Keratinocyte (primary cell): ENCODE results near the gene SESN3. TPM values are rescaled to one million over a fixed set of nuclear protein-coding genes. Genes with fewer than 3 reads are reported as not detected.

Source experiments
- DNase-seq: peaks from one replicate; pipeline ENCODE4 v3.0.0-alpha.2; 2011; ENCODE audit warnings: low read depth, missing footprints, low spot score
- FAIRE-seq: peaks from 2 replicates; lab custom pipeline; 2011; peaks lifted over from hg19 to GRCh38; lab: Jason Lieb, UNC
- H2AFZ ChIP-seq: 2 replicates; pipeline ENCODE4 v1.6.0; 2012; ENCODE audit warnings: low read length, control low read depth, inconsistent platforms; ENCODE audit not compliant: control insufficient read depth
- H3K27ac ChIP-seq: 2 replicates; pipeline ENCODE4 v1.5.1; 2011; ENCODE audit warnings: low read length; ENCODE audit not compliant: control insufficient read depth, insufficient read depth
- H3K27me3 ChIP-seq: 3 replicates; pipeline ENCODE4 v1.6.0; 2011; ENCODE audit warnings: low read length; ENCODE audit not compliant: control insufficient read depth, insufficient read depth; ENCODE audit errors: extremely low read depth
- H3K36me3 ChIP-seq, 2 experiments: 2 replicates in 1 of 2; 3 replicates in 1 of 2; pipeline ENCODE4 v1.5.1; 2011; ENCODE audit warnings: low read length in 2 of 2, mild to moderate bottlenecking in 1 of 2; ENCODE audit not compliant: control insufficient read depth in 2 of 2, insufficient read depth in 2 of 2; ENCODE audit errors: extremely low read depth in 1 of 2
- H3K4me1 ChIP-seq: 3 replicates; pipeline ENCODE4 v1.5.1; 2011; ENCODE audit warnings: low read length; ENCODE audit not compliant: control insufficient read depth, insufficient read depth; ENCODE audit errors: extremely low read depth
- H3K4me2 ChIP-seq: 3 replicates; pipeline ENCODE4 v1.6.0; 2011; ENCODE audit warnings: low read depth, low read length; ENCODE audit not compliant: control insufficient read depth, insufficient read depth; ENCODE audit errors: extremely low read depth
- H3K4me3 ChIP-seq, 3 experiments: fragments of 200-600 bp in 1 of 3; sonication (generic) in 1 of 3; 2 replicates in 2 of 3; 3 replicates in 1 of 3; pipeline ENCODE4 v1.5.1; 2011 to 2016; ENCODE audit warnings: low read length in 3 of 3, mild to moderate bottlenecking in 3 of 3, control low read depth in 2 of 3, inconsistent platforms in 1 of 3, low read depth in 1 of 3, mixed read lengths in 1 of 3, mixed run types in 1 of 3, moderate library complexity in 1 of 3; ENCODE audit not compliant: control insufficient read depth in 2 of 3, insufficient read depth in 2 of 3; ENCODE audit errors: extremely low read depth in 1 of 3
- H3K79me2 ChIP-seq: 2 replicates; pipeline ENCODE4 v1.6.0; 2012; ENCODE audit warnings: low read length; ENCODE audit not compliant: control insufficient read depth, insufficient read depth
- H3K9ac ChIP-seq: 3 replicates; pipeline ENCODE4 v1.6.0; 2011; ENCODE audit warnings: low read length; ENCODE audit not compliant: control insufficient read depth, insufficient read depth; ENCODE audit errors: extremely low read depth
- H3K9me1 ChIP-seq: 3 replicates; pipeline ENCODE4 v1.6.0; 2011; ENCODE audit warnings: low read length; ENCODE audit not compliant: control insufficient read depth, insufficient read depth; ENCODE audit errors: extremely low read depth
- H3K9me3 ChIP-seq: 2 replicates; pipeline ENCODE4 v1.5.1; 2012; ENCODE audit warnings: low read depth, low read length; ENCODE audit not compliant: control insufficient read depth
- H4K20me1 ChIP-seq: 3 replicates; pipeline ENCODE4 v1.6.0; 2011; ENCODE audit warnings: low read length; ENCODE audit not compliant: control insufficient read depth, insufficient read depth; ENCODE audit errors: extremely low read depth
- EZH2 ChIP-seq: IDR thresholded peaks from one replicate; pipeline ENCODE4 v1.6.1; 2012; ENCODE audit warnings: inconsistent platforms, mild to moderate bottlenecking, low read length, moderate library complexity
- dilution Hi-C: fragments of 300-500 bp; cut with MboI; formaldehyde crosslinking; loops from one replicate; pipeline ENCODE4 v1.7.0; 2020; ENCODE audit warnings: low sequenced_read_pairs; ENCODE audit not compliant: extremely low pct_ligation_motif_present
- polyA plus RNA-seq, 5 experiments: library from polyadenylated mRNA; depleted of rRNA in 3 of 5; stranded (reverse) in 3 of 5; stranded (forward) in 1 of 5; unstranded in 1 of 5; fragments of >200 nt; gene quantifications; 1 replicate in 1 of 5; 2 replicates in 3 of 5; 3 replicates in 1 of 5; pipeline versions ENCODE4 v1.2.1 to v1.2.3, GENCODE V29; 2011 to 2012; ENCODE audit warnings: missing spikeins in 2 of 5, low read depth in 1 of 5, low replicate concordance in 1 of 5
- TF ChIP-seq, protein P1 (sequence below), 3 experiments: IDR thresholded peaks in 1 of 3; conservative IDR thresholded peaks in 1 of 3; optimal IDR thresholded peaks in 1 of 3; 2 replicates in 2 of 3; 3 replicates in 1 of 3; pipeline versions ENCODE3 to v1.5.1; 2011; ENCODE audit warnings: low read length in 3 of 3, mild to moderate bottlenecking in 3 of 3, moderate library complexity in 2 of 3, control low read depth in 1 of 3, inconsistent platforms in 1 of 3; ENCODE audit not compliant: insufficient read depth in 2 of 3; ENCODE audit errors: extremely low read depth in 1 of 3

SESN3 gene
- polyA plus RNA-seq, 1 donor (not counting 4 experiments of a cell fraction or from before 2014, with no cell fraction given) = 35.2 TPM

DNA sequence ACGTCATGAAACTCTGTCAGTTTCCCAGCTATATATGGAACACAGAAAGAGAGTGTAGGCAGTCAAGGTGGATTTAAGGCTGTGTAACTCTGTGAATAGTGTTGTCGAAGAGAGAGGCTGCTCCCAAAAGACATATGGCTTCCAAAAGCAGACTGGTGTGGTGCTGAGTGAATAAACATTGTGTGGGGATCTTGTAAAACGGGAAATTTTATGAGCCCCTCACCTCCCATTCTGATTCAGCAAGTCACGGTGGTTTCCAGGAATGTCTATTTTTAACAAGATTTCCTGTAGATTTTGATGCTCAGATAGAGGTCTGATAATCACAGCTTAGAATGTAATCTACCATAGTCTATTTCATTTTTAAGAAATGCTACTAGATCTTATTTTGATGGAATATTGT is 67.9 kb downstream of the SESN3 start:
- Histone ChIP-seq H2AFZ (no peak overlapping the region), H3K36me3 (peaks cover 0 to 3% of the 10 kb centered on the region in 2 experiments), H3K4me1 (no peaks in the 10 kb centered on the region), H3K9me3 (no peaks in the 10 kb centered on the region), H3K27ac (no peak overlapping the region), H4K20me1 (no peaks in the 10 kb centered on the region), H3K9me1 (no peaks in the 10 kb centered on the region), H3K79me2 (no peaks in the 10 kb centered on the region), H3K4me3 (no peak overlapping the region), H3K9ac (no peak overlapping the region), H3K4me2 (no peak overlapping the region), H3K27me3 (no peaks in the 10 kb centered on the region)
- TF ChIP-seq, protein P1, sequence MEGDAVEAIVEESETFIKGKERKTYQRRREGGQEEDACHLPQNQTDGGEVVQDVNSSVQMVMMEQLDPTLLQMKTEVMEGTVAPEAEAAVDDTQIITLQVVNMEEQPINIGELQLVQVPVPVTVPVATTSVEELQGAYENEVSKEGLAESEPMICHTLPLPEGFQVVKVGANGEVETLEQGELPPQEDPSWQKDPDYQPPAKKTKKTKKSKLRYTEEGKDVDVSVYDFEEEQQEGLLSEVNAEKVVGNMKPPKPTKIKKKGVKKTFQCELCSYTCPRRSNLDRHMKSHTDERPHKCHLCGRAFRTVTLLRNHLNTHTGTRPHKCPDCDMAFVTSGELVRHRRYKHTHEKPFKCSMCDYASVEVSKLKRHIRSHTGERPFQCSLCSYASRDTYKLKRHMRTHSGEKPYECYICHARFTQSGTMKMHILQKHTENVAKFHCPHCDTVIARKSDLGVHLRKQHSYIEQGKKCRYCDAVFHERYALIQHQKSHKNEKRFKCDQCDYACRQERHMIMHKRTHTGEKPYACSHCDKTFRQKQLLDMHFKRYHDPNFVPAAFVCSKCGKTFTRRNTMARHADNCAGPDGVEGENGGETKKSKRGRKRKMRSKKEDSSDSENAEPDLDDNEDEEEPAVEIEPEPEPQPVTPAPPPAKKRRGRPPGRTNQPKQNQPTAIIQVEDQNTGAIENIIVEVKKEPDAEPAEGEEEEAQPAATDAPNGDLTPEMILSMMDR (optimal IDR thresholded peaks at IDR 0.05 in 1 of 3, IDR thresholded peaks at IDR 0.05 in 1 of 3, conservative IDR thresholded peaks at IDR 0.05 in 1 of 3; ENCODE audit: extremely low read depth in 1 of 3, insufficient read depth in 2 of 3, low read length in 3 of 3) = no peak
- no peak for TF ChIP-seq EZH2
- dilution Hi-C loops = no loop called here
- FAIRE-seq (no peak), DNase-seq (no peak)

DNA sequence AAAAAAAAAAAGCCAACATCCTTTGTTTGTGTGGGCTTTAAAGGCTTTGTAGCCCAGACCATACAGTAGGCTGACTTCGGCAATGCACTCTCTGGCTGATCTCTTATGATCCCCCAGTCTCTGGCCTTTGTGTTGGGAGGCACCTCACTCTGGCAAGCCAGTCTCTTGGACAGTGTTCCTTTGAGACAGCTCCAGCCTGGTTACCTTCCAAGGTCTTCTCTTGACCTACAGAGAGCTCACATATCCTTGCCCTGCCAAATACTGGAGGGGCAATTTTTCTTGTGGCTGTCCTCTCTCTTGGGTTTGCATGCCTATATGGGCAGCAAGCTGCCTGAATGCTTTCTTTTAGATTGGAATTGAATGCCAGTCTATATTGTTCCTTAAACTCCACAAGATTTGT is 69.8 kb downstream of the SESN3 start:
- Histone ChIP-seq H3K27me3 (no peaks in the 10 kb centered on the region), H3K36me3 (no peaks in the 10 kb centered on the region), H3K4me1 (no peaks in the 10 kb centered on the region), H3K4me3 (no peak overlapping the region), H4K20me1 (no peaks in the 10 kb centered on the region), H3K27ac (no peak overlapping the region), H3K9me1 (no peaks in the 10 kb centered on the region), H3K9ac (no peak overlapping the region), H2AFZ (no peak overlapping the region), H3K4me2 (no peak overlapping the region), H3K79me2 (no peaks in the 10 kb centered on the region), H3K9me3 (no peaks in the 10 kb centered on the region)
- DNase-seq = no peak
- FAIRE-seq = no peak
- TF ChIP-seq EZH2 = no peak
- TF ChIP-seq, protein P1 (optimal IDR thresholded peaks at IDR 0.05 in 1 of 3, IDR thresholded peaks at IDR 0.05 in 1 of 3, conservative IDR thresholded peaks at IDR 0.05 in 1 of 3; ENCODE audit: extremely low read depth in 1 of 3, insufficient read depth in 2 of 3, low read length in 3 of 3) = no peak
- dilution Hi-C loops = no loop called here
